Thymus (tissue), 11 donors: ENCODE measurements around the gene GRIK1. TPM values are rescaled to one million over a fixed set of nuclear protein-coding genes. Genes with fewer than 3 reads are reported as not detected.

ENCODE experiments used
- DNase-seq, 9 donors: peaks; one replicate each; pipeline ENCODE4 v3.0.0-alpha.2; 2013; ENCODE audit warnings: low spot score in 9 of 9, low read depth in 6 of 9, missing footprints in 1 of 9
- H3K27ac ChIP-seq, 2 donors: one replicate each; pipeline ENCODE4 v1.5.1; 2013; ENCODE audit warnings: control low read depth in 1 of 2, low read depth in 1 of 2, low read length in 1 of 2, mild to moderate bottlenecking in 1 of 2, moderate library complexity in 1 of 2
- H3K27me3 ChIP-seq, 2 donors: one replicate each; pipeline ENCODE4 v1.5.1; 2013; ENCODE audit warnings: low read length in 1 of 2; ENCODE audit not compliant: control insufficient read depth in 2 of 2, insufficient read depth in 1 of 2
- H3K36me3 ChIP-seq, 2 donors: one replicate each; pipeline ENCODE4 v1.5.1; 2013; ENCODE audit warnings: low read length in 1 of 2, mild to moderate bottlenecking in 1 of 2, moderate library complexity in 1 of 2; ENCODE audit not compliant: control insufficient read depth in 2 of 2, insufficient read depth in 2 of 2
- H3K4me1 ChIP-seq, 2 donors: one replicate each; pipeline ENCODE4 v1.5.1; 2013; ENCODE audit warnings: low read length in 2 of 2; ENCODE audit not compliant: control insufficient read depth in 2 of 2, insufficient read depth in 2 of 2
- H3K4me3 ChIP-seq, 2 donors: one replicate each; pipeline ENCODE4 v1.5.1; 2013; ENCODE audit warnings: low read length in 2 of 2, control low read depth in 1 of 2, mild to moderate bottlenecking in 1 of 2
- H3K9me3 ChIP-seq, 2 donors: one replicate each; pipeline ENCODE4 v1.5.1; 2013; ENCODE audit warnings: low read length in 1 of 2, mild to moderate bottlenecking in 1 of 2; ENCODE audit not compliant: control insufficient read depth in 2 of 2, insufficient read depth in 1 of 2
- WGBS: extraction: QIAGEN DNeasy Blood & Tissue Kit; methylation state at CpG from one replicate; pipeline ENCODE4 v1.1.7; 2013; 5-methylcytosine and 5-hydroxymethylcytosine counted together
- polyA plus RNA-seq: library from polyadenylated mRNA; stranded (reverse); fragments of 200-250 nt; gene quantifications from one replicate; pipeline ENCODE4 v1.2.3, GENCODE V29; 2013
- total RNA-seq: library from RNA; stranded (reverse); fragments of 120-200 nt; gene quantifications from one replicate; pipeline ENCODE4 v1.2.4, GENCODE V29; 2013
- donor health status: healthy.

The GRIK1 gene
- total and polyA plus RNA-seq, 2 donors, result 0.05 to 0.11 TPM

- H3K27me3 ChIP-seq, result no peaks in the 10 kb centered on the region
- no peaks in the 10 kb centered on the region for H3K36me3 ChIP-seq
- no peak overlapping the region for H3K4me3 ChIP-seq
- WGBS, result 93% methylated on average over 4 of the region's 4 CpGs
- no peak for DNase-seq
- no peak overlapping the region for H3K27ac ChIP-seq
- H3K4me1 ChIP-seq, result no peaks in the 10 kb centered on the region
- no peaks in the 10 kb centered on the region for H3K9me3 ChIP-seq
Observed at GRCh38 chr21:29763674-29764073, 176.1 kb downstream of the GRIK1 start.

DNA sequence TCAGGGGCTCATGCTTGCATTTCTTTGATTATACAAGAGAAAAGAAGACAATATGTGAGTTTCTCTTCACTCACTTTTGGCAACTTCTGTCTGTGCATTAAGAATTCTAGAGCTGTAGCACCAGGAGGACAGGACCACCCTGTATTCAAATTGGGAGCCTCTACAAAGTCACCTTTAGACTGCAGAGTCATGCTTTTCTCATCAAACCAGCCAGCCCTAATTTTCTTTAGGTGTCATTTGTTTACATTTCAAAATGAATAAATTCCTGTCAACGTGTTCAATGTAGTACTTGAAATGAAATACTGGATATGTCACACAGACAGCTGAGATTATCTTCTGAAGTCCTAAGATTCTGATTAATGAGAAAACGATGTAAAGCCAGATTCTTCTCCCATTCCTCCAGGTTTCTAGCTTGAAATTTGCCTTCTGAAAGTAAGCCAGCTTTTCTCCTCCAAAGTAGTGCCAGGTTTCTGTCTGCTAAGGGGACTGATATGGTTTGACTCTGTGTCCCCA is 177.2 kb downstream of the GRIK1 start:
- Histone ChIP-seq H3K27ac (no peak overlapping the region), H3K27me3 (no peaks in the 10 kb centered on the region), H3K9me3 (no peaks in the 10 kb centered on the region), H3K4me3 (no peak overlapping the region), H3K4me1 (no peaks in the 10 kb centered on the region), H3K36me3 (no peaks in the 10 kb centered on the region)
- WGBS, result 84% methylated on average over 2 of the region's 2 CpGs
- no peak for DNase-seq

- H3K4me3 ChIP-seq, result no peak overlapping the region
- no peaks in the 10 kb centered on the region for H3K4me1 ChIP-seq
- 91% methylated on average over 3 of the region's 3 CpGs for WGBS
- no peak for DNase-seq
- H3K27me3 ChIP-seq, result no peaks in the 10 kb centered on the region
- no peaks in the 10 kb centered on the region for H3K9me3 ChIP-seq
- H3K36me3 ChIP-seq, result no peaks in the 10 kb centered on the region
- no peak overlapping the region for H3K27ac ChIP-seq
Observed at GRCh38 chr21:29753216-29753615, 186.6 kb downstream of the GRIK1 start.

DNA sequence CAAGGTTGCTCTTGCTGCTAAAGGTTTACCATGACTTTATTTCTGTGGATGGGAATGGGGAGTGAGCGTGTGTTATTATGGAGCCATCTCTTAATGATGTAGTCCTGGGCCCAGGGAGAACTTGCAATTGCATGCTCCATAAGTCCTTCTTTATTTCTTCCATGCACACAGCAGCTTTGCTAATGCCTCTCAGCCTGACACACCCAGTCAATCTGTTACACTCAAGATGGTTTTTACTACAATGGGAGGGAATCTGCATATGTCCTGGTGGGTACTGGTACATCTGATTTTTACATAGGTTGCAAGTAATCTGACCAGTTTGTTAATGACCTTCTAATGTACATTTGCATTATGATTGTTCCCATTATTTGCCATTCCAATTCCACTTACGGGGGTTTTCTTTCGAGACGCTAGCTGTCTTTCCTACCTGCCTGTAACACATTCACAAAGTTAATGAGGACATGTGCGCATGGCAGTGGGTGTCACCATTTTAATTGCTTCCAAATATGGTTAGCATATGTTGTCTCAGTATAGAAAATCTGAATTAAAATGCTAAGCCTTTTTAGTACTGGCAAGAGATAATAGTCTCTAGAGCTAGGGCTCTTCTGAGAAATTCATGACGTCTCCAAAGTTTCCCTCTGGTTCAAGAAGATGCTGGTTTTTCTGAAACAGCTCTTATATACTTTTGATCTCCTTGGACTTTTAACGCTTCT is 188.2 kb downstream of the GRIK1 start:
- Histone ChIP-seq H3K27ac (no peak overlapping the region), H3K4me3 (no peak overlapping the region), H3K36me3 (no peaks in the 10 kb centered on the region), H3K9me3 (no peaks in the 10 kb centered on the region), H3K27me3 (no peaks in the 10 kb centered on the region), H3K4me1 (no peaks in the 10 kb centered on the region)
- no peak for DNase-seq
- WGBS, result 97% methylated on average over 7 of the region's 7 CpGs

DNA sequence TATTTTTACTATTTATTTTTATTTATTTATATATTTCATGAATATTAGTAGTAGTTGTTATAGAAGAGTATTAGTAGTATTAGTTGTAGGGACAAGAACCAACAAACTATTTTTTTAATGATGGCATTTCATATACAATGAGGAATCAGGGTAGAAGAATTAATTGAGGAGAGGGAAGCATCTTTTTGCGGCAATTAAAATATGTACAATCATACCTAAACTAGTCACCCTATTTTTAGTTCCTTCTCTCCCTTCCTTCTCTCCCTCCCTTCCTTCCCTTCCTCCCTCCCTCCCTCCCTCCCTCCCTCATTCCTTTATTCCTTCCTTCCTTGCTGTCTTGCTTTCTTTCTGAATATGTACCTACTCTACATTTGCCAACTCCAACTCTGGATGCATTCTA is 189.8 kb downstream of the GRIK1 start:
- Histone ChIP-seq H3K9me3 (no peaks in the 10 kb centered on the region), H3K4me1 (no peaks in the 10 kb centered on the region), H3K27ac (no peak overlapping the region), H3K27me3 (no peaks in the 10 kb centered on the region), H3K4me3 (no peak overlapping the region), H3K36me3 (no peaks in the 10 kb centered on the region)
- DNase-seq, result no peak
- 98% methylated on average over 1 of the region's 1 CpG for WGBS

DNA sequence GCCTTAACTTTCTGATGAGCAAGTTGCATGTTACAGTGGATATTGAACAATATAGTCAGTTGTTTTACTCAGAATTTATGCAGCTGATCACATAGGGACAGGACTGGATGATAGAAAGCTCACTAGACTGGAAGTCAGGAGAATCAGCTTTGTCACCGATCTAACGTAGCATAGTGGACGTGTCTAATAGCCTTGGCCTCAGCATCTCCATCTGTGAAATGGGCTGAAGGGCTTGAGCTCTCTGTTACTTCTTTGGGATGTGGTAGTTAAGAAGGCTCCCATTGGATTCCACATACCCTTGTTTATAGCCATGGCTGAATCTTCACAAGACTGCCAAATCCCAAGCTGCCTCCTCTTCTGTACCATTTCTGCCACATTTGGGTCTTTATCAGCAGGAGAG is 190.6 kb downstream of the GRIK1 start:
- no peak overlapping the region for H3K4me3 ChIP-seq
- no peak for DNase-seq
- no peaks in the 10 kb centered on the region for H3K36me3 ChIP-seq
- H3K9me3 ChIP-seq, result no peaks in the 10 kb centered on the region
- H3K27me3 ChIP-seq, result no peaks in the 10 kb centered on the region
- peak overlapping the region; percentile 18 to 23 for H3K27ac ChIP-seq
- H3K4me1 ChIP-seq, result no peaks in the 10 kb centered on the region
- WGBS, result 98% methylated on average over 3 of the region's 3 CpGs

GRCh38 chr21:29748391-29749167 is 191.2 kb downstream of the GRIK1 start:
- Histone ChIP-seq H3K4me3 (no peak overlapping the region), H3K4me1 (no peaks in the 10 kb centered on the region), H3K36me3 (no peaks in the 10 kb centered on the region), H3K9me3 (no peaks in the 10 kb centered on the region), H3K27me3 (no peaks in the 10 kb centered on the region), H3K27ac (no peak overlapping the region)
- DNase-seq, result no peak
- WGBS, result 83% methylated on average over 8 of the region's 8 CpGs

DNA sequence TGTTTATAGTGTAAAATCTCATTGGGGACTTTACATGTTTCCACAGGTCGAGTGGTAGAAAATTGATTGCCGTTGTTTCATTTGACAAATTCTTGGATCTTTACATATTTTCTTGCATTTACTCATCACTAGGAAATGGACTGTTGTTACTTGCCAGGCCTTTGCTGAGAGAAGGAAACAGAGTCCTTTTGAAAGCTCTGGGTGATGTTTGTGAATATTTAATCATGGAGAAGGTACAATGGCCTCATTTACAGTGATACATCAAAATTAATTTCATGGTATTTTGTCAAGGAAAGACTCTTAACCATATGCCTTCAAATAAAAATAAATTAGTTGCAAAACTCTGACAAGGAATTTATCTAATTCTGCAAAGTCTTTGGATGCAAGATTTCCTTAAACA is 198.0 kb downstream of the GRIK1 start:
- Histone ChIP-seq H3K4me1 (no peaks in the 10 kb centered on the region), H3K27me3 (no peaks in the 10 kb centered on the region), H3K36me3 (no peaks in the 10 kb centered on the region), H3K9me3 (no peaks in the 10 kb centered on the region), H3K4me3 (no peak overlapping the region), H3K27ac (no peak overlapping the region)
- no peak for DNase-seq
- WGBS, result 92% methylated on average over 2 of the region's 2 CpGs

DNA sequence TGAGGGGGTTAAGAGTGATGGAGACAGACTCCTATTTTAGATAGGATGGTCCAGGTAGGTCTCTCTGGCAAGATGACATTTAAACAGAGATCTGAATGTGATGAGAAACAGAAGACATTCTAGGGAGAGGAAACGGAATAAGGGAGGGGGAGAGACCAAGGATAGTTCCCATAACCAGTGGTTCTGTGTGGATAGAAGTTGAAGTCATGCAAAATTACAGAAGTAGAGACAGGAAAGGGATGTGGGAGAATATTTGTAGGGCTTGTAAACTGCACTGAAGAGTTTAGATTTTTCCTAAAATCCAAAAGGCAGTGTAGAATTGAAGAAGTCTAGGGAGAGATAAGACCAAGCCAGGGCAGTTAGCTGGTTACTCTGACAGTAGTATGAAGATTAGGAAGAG is 200.6 kb downstream of the GRIK1 start:
- H3K4me3 ChIP-seq, result no peak overlapping the region
- no peaks in the 10 kb centered on the region for H3K9me3 ChIP-seq
- H3K27ac ChIP-seq, result no peak overlapping the region
- no peak for DNase-seq
- H3K27me3 ChIP-seq, result no peaks in the 10 kb centered on the region
- H3K36me3 ChIP-seq, result no peaks in the 10 kb centered on the region
- WGBS, result 37% methylated on average over 1 of the region's 1 CpG
- H3K4me1 ChIP-seq, result no peaks in the 10 kb centered on the region
